NCI-H460 (cell line): Measurements from ENCODE around the gene GBA2. TPM values are rescaled to one million over a fixed set of nuclear protein-coding genes. Genes with fewer than 3 reads are reported as not detected.

Source experiments
- DNase-seq: peaks from one replicate; pipeline ENCODE4 v3.0.0-alpha.2; 2016; ENCODE audit warnings: low read depth; ENCODE audit errors: extremely low read depth
- polyA plus RNA-seq: library from polyadenylated mRNA; depleted of rRNA; stranded (reverse); fragments of >200 nt; gene quantifications from 2 replicates; pipeline ENCODE4 v1.2.3, GENCODE V29; 2014; cell fraction: nucleus; rRNA removed
- total RNA-seq: library from RNA; depleted of rRNA; stranded (reverse); fragments of >200 nt; shearing (Covaris generic); gene quantifications from 2 replicates; pipeline ENCODE4 v1.2.3, GENCODE V29; 2014; rRNA removed

Gene GBA2
- total RNA-seq: 19.8 and 24.0 TPM in 2 replicates
- 135 and 144 TPM in 2 replicates for polyA plus RNA-seq

GRCh38 chr9:35748858-35749514, at the start of gene GBA2, which contains the start of gene RGP1:
Gene GBA2, minus strand, starts transcription at chr9:35749228. Its CDS starts 524 bp downstream, at chr9:35748704.
Gene RGP1, plus strand, starts transcription at chr9:35749287. Its CDS starts 469 bp downstream, at chr9:35749756.
- DNase-seq: peak; percentile 53

- no peak for DNase-seq
Measured at GRCh38 chr9:35797311-35798109, 48.5 kb upstream of the GBA2 start.

- no peak for DNase-seq
Measured at GRCh38 chr9:35795695-35796094, 46.7 kb upstream of the GBA2 start.

- DNase-seq: no peak
Measured at GRCh38 chr9:35793461-35793860, 44.4 kb upstream of the GBA2 start.

- no peak for DNase-seq
Measured at GRCh38 chr9:35792826-35793225, 43.8 kb upstream of the GBA2 start.

GRCh38 chr9:35792024-35792813, 43.2 kb upstream of the GBA2 start:
- no peak for DNase-seq

- no peak for DNase-seq
Measured at GRCh38 chr9:35791297-35791921, 42.4 kb upstream of the GBA2 start, which contains the start of gene NPR2. Gene NPR2, plus strand, starts transcription at chr9:35791591. Its CDS starts 818 bp downstream, at chr9:35792409.

- DNase-seq: peak; percentile 57
Measured at GRCh38 chr9:35790385-35791296, 41.6 kb upstream of the GBA2 start.

GRCh38 chr9:35790025-35790384, 41.0 kb upstream of the GBA2 start:
- DNase-seq: no peak

GRCh38 chr9:35789541-35789940, 40.5 kb upstream of the GBA2 start:
- DNase-seq: no peak

- no peak for DNase-seq
Measured at GRCh38 chr9:35783418-35783817, 34.4 kb upstream of the GBA2 start.

- no peak for DNase-seq
Measured at GRCh38 chr9:35781066-35781465, 32.0 kb upstream of the GBA2 start.

GRCh38 chr9:35778496-35778895, 29.5 kb upstream of the GBA2 start:
- DNase-seq: no peak

- no peak for DNase-seq
Measured at GRCh38 chr9:35776018-35776417, 27.0 kb upstream of the GBA2 start.

GRCh38 chr9:35774907-35775635, 26.0 kb upstream of the GBA2 start:
- no peak for DNase-seq

GRCh38 chr9:35771943-35772342, 22.9 kb upstream of the GBA2 start:
- DNase-seq: no peak

GRCh38 chr9:35771534-35771933, 22.5 kb upstream of the GBA2 start:
- no peak for DNase-seq

- DNase-seq: no peak
Measured at GRCh38 chr9:35771075-35771433, 22.0 kb upstream of the GBA2 start.

- DNase-seq: no peak
Measured at GRCh38 chr9:35769763-35770162, 20.7 kb upstream of the GBA2 start.
